EL (cell line): ENCODE data around the gene PCBP4.
"Not testable (repeated sequence)": the region's sequence is repeated elsewhere in the genome, so short reads cannot be mapped to it uniquely, and the experiment has no call there.

Experiments used
- DNase-seq: peaks from one replicate; pipeline ENCODE4 v3.0.0-alpha.2; 2016

The PCBP4 gene

GRCh38 chr3:51993657-51994056, 26.4 kb upstream of the PCBP4 start:
- DNase-seq = not testable (repeated sequence)

- DNase-seq = no peak
These were observed 24.9 kb upstream of the PCBP4 start for GRCh38 chr3:51992017-51992682.

- DNase-seq = not testable (repeated sequence)
These were observed 23.3 kb upstream of the PCBP4 start for GRCh38 chr3:51990501-51990971.

GRCh38 chr3:51988286-51989146, 21.3 kb upstream of the PCBP4 start:
- DNase-seq = no peak

GRCh38 chr3:51987568-51987967, 20.3 kb upstream of the PCBP4 start:
- no peak for DNase-seq

GRCh38 chr3:51986010-51986947, 19.0 kb upstream of the PCBP4 start:
- no peak for DNase-seq

GRCh38 chr3:51985063-51985462, 17.8 kb upstream of the PCBP4 start:
- no peak for DNase-seq

- DNase-seq = no peak
These were observed 17.0 kb upstream of the PCBP4 start for GRCh38 chr3:51984269-51984647.

- no peak for DNase-seq
These were observed 16.5 kb upstream of the PCBP4 start for GRCh38 chr3:51983578-51984268.

GRCh38 chr3:51982838-51983577, 15.8 kb upstream of the PCBP4 start, which contains the start of gene ACY1:
Gene ACY1 (plus strand): TSS chr3:51983535. CDS start chr3:51984065, 530 bp downstream.
- DNase-seq = peak; percentile 87

- DNase-seq = no peak
These were observed 15.1 kb upstream of the PCBP4 start for GRCh38 chr3:51982352-51982837.

- DNase-seq = no peak
These were observed 13.0 kb upstream of the PCBP4 start for GRCh38 chr3:51980253-51980652.

- DNase-seq = no peak
These were observed 10.9 kb upstream of the PCBP4 start for GRCh38 chr3:51978143-51978502.

- no peak for DNase-seq
These were observed 10.3 kb upstream of the PCBP4 start for GRCh38 chr3:51977446-51978142.

GRCh38 chr3:51975852-51976549, 8.7 kb upstream of the PCBP4 start:
- DNase-seq = peak; percentile 61

- peak; percentile 70 for DNase-seq
These were observed 8.0 kb upstream of the PCBP4 start, which contains the start of gene ABHD14A for GRCh38 chr3:51974963-51975851. Gene ABHD14A (plus strand): TSS chr3:51975064. CDS start chr3:51975136, 72 bp downstream.

GRCh38 chr3:51974277-51974962, 7.2 kb upstream of the PCBP4 start:
- DNase-seq = no peak

GRCh38 chr3:51971350-51971749, 4.1 kb upstream of the PCBP4 start:
- no peak for DNase-seq
